Measurements from ENCODE around the gene PIP5K1A.

Gene PIP5K1A

GRCh38 chr1:151165281-151165737 is 33.0 kb upstream of the PIP5K1A start:
- peak overlapping the region; percentile 87 for H3K27ac ChIP-seq
- TF ChIP-seq, protein P1, sequence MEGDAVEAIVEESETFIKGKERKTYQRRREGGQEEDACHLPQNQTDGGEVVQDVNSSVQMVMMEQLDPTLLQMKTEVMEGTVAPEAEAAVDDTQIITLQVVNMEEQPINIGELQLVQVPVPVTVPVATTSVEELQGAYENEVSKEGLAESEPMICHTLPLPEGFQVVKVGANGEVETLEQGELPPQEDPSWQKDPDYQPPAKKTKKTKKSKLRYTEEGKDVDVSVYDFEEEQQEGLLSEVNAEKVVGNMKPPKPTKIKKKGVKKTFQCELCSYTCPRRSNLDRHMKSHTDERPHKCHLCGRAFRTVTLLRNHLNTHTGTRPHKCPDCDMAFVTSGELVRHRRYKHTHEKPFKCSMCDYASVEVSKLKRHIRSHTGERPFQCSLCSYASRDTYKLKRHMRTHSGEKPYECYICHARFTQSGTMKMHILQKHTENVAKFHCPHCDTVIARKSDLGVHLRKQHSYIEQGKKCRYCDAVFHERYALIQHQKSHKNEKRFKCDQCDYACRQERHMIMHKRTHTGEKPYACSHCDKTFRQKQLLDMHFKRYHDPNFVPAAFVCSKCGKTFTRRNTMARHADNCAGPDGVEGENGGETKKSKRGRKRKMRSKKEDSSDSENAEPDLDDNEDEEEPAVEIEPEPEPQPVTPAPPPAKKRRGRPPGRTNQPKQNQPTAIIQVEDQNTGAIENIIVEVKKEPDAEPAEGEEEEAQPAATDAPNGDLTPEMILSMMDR (conservative IDR thresholded peaks at IDR 0.05): no peak

DNA sequence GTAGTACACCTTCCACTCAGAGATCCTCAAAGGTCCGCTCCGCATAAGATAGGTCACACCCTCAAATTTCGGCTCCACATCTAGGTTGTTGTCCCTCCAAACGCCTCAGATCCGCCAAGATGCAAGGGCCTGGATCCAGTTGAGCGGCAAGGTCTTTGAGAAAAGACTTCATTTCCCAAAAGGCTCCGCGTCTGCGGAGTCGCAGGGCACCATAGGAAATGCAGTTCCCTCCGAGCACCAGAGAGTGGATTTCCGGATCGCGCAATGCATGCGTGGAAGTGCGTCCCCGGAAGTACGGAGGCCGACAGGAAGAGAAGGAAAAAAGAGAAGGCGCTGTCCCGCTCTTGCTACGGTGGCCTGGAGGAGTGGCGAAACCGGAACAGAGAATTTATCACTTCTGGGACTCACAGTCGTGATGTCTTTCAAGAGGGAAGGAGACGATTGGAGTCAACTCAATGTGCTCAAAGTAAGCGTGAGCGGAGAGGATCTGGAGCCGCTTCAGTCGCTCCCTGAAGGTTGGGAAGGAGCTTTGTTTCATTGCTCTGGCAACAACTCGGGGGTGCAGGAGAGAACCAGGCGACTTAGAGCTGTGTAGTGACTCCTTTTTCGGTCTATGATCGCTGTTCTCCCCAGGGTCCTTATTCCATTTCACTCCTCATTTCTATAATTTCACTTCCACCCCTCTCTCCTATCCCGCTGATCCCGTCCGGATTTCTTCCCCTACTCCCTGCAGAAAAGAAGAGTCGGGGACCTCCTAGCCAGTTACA is 32.4 kb upstream of the PIP5K1A start, which contains the start of the genes LYSMD1 and SCNM1:
Gene LYSMD1 (minus strand): TSS at position 165 of the 767 bp plus-strand sequence. CDS start 644 bp downstream, outside the sequence.
Gene SCNM1 (plus strand): TSS at position 407 of the 767 bp plus-strand sequence. CDS start 9 bp downstream, at position 416.
- peak within 1 kb of the TSS; percentile 87 for H3K27ac ChIP-seq
- TF ChIP-seq, protein P1 (conservative IDR thresholded peaks at IDR 0.05): no peak

DNA sequence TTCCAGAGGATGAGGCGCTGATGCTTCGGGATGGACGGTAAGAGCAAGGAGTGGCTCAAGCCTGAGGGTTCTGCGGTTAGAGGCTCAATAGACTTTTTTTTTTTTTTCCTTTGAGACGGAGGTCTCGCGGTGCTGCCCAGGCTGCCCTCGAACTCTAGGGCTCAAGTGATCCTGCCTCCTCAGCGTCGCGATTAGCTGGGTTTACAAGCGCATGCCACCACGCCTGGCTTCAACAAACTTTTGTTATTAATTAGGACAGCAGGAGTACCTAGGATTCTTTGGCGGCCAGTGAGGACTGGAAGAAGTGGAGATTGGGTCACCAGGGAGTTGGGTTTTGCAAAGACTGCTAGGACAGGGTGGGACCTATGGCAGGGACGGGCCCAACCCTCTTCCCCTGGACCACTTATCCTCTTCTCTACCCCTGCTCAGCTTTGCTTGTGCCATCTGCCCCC is 31.8 kb upstream of the PIP5K1A start:
- H3K27ac ChIP-seq: peak overlapping the region; percentile 87
- TF ChIP-seq, protein P1 (conservative IDR thresholded peaks at IDR 0.05): no peak

GRCh38 chr1:151167116-151167515 is 31.2 kb upstream of the PIP5K1A start:
- H3K27ac ChIP-seq: no peak overlapping the region
- TF ChIP-seq, protein P1 (conservative IDR thresholded peaks at IDR 0.05): no peak

DNA sequence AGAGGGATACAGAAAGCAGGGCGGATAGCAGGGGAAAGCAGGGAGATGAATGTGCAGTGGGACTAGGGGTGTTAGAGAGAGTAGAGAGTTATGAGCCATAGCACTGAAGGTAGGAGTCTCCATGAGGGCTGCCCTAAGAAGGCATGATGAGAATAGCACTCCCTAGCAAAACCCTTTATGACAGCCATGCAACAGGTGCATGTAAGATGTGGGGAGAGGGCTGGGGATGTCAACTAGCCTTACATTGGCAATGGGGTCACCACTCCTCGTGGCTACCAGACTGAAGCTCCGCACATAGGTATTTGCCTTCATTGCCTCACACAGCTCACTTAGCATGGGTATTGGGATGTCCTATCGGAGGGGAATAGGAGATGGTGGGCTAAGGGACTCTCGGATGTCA is 27.2 kb upstream of the PIP5K1A start:
- no peak overlapping the region for H3K27ac ChIP-seq
- TF ChIP-seq, protein P1 (conservative IDR thresholded peaks at IDR 0.05): no peak

DNA sequence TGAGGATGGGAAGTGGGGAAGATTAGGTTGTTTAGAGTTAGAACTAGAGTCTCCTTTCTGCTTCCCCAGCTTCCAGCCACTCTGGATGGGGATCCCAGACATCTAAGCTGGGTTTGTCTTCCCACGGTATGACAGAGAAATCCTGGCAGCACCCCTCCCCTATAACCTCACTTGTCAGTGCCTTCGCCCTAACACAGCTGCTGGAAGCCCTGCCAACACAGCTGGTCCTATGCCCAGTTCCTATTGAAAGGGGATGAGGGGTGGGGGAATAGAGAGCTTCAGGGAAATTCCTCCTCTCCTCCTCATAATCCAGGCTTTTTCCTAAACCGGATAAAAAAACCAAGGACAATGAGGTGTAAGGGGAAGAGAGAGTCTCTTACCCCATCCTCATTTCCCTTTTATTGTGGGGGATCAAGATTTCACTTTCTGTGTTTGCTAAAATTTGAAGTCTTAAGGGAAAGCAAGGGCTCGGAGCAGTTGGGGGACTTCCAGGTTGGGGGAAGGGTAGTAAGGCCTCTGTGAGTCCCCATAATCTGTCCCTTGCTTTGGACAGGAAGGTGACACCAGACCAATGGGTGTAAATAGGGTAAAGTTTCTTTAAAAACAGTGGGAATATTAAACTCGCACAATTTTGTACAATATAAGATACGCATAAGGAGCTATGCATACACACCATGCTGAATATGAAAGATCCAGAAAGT is 23.2 kb upstream of the PIP5K1A start:
- no peak overlapping the region for H3K27ac ChIP-seq
- TF ChIP-seq, protein P1 (conservative IDR thresholded peaks at IDR 0.05): no peak

DNA sequence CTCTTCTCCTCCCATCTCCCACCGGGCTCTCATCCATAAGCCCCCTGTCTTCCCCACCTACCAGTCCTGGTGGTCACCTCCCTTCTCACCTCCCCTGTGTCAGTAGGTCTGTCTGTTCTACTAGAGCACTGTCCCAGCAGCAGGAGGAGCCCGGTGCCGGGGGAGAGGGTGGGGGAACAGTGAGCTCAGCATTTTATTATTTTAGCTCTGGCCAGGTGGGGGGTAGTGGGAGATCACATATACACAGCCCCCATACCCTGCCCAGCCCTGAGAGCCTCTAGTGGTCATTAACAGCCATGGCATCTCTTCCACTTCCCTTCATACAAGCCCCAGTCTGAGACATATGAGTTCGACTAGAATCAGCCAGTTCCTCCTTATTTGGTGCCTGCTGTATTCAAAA is 22.5 kb upstream of the PIP5K1A start, which contains the start of gene TMOD4:
Gene TMOD4 (minus strand): TSS at position 119 of the 400 bp plus-strand sequence. CDS start 1,106 bp downstream, outside the sequence.
- TF ChIP-seq, protein P1 (conservative IDR thresholded peaks at IDR 0.05): peak; percentile 71
- no peak within 1 kb of the TSS for H3K27ac ChIP-seq

Measured in VCaP (cell line).